ENCODE results near the gene GABBR2.
A peak's percentile ranks its signal among the peaks of the same experiment; 100 is the strongest.

The GABBR2 gene

GRCh38 chr9:98247831-98248657 is 460.7 kb downstream of the GABBR2 start:
- Histone ChIP-seq H3K4me2 (ENCODE audit: low read length) (peak overlapping the region; percentile 59), H3K36me3 (ENCODE audit: insufficient read depth, low read length) (peaks cover 53% of the 10 kb centered on the region), H3K9me3 (replicated peaks; ENCODE audit: low read length) (no peaks in the 10 kb centered on the region), H3K4me1 (ENCODE audit: control insufficient read depth, insufficient read depth, low read length) (peaks cover 62% of the 10 kb centered on the region), H3K4me3 (ENCODE audit: low read length) (peak overlapping the region; percentile 3), H3K9ac (ENCODE audit: low read depth, low read length) (peak overlapping the region; percentile 77), H3K27me3 (ENCODE audit: control insufficient read depth, insufficient read depth, low read length) (no peaks in the 10 kb centered on the region)

- no peaks in the 10 kb centered on the region for H3K9me3 ChIP-seq (replicated peaks; ENCODE audit: low read length)
- H3K4me1 ChIP-seq (ENCODE audit: control insufficient read depth, insufficient read depth, low read length) = peaks cover 9% of the 10 kb centered on the region
- no peak overlapping the region for H3K4me2 ChIP-seq (ENCODE audit: low read length)
- H3K9ac ChIP-seq (ENCODE audit: low read depth, low read length) = no peak overlapping the region
- peaks cover 54% of the 10 kb centered on the region for H3K36me3 ChIP-seq (ENCODE audit: insufficient read depth, low read length)
- no peak overlapping the region for H3K4me3 ChIP-seq (ENCODE audit: low read length)
- no peaks in the 10 kb centered on the region for H3K27me3 ChIP-seq (ENCODE audit: control insufficient read depth, insufficient read depth, low read length)
These were observed 466.3 kb downstream of the GABBR2 start for GRCh38 chr9:98242426-98242825.

GRCh38 chr9:98241357-98242300 is 467.1 kb downstream of the GABBR2 start:
- H3K4me1 ChIP-seq (ENCODE audit: control insufficient read depth, insufficient read depth, low read length) = peaks cover 8% of the 10 kb centered on the region
- H3K4me2 ChIP-seq (ENCODE audit: low read length) = no peak overlapping the region
- H3K27me3 ChIP-seq (ENCODE audit: control insufficient read depth, insufficient read depth, low read length) = no peaks in the 10 kb centered on the region
- H3K9me3 ChIP-seq (replicated peaks; ENCODE audit: low read length) = no peaks in the 10 kb centered on the region
- H3K4me3 ChIP-seq (ENCODE audit: low read length) = no peak overlapping the region
- no peak overlapping the region for H3K9ac ChIP-seq (ENCODE audit: low read depth, low read length)
- H3K36me3 ChIP-seq (ENCODE audit: insufficient read depth, low read length) = peaks cover 57% of the 10 kb centered on the region

DNA sequence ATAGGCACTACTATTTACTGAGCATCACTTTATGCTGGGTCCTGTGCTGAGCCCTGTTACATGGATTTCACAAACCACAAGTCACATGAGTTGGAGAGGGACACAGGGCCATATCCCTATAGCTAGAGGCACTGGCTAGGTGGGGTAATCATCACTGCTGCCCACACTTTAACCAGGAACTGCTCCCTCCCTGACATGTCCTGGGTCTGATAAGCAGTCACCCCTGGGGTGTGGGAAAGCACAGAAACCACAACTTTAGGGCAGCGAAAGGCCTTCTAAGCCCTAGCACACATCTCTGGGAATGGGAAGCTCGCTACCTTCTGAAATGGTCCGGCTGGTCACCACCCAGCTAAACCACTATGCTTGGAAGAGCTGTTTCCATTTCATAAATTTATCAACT is 468.3 kb downstream of the GABBR2 start:
- no peaks in the 10 kb centered on the region for H3K9me3 ChIP-seq (replicated peaks; ENCODE audit: low read length)
- H3K9ac ChIP-seq (ENCODE audit: low read depth, low read length) = no peak overlapping the region
- H3K27me3 ChIP-seq (ENCODE audit: control insufficient read depth, insufficient read depth, low read length) = no peaks in the 10 kb centered on the region
- H3K36me3 ChIP-seq (ENCODE audit: insufficient read depth, low read length) = peaks cover 59% of the 10 kb centered on the region
- H3K4me1 ChIP-seq (ENCODE audit: control insufficient read depth, insufficient read depth, low read length) = peaks cover 3% of the 10 kb centered on the region
- no peak overlapping the region for H3K4me3 ChIP-seq (ENCODE audit: low read length)
- H3K4me2 ChIP-seq (ENCODE audit: low read length) = no peak overlapping the region

All from skeletal muscle satellite cell (primary cell).